ENCODE measurements around the gene FBXO4. TPM values are rescaled to one million over a fixed set of nuclear protein-coding genes. Genes with fewer than 3 reads are reported as not detected.

The FBXO4 gene
- total and polyA plus RNA-seq, 2 experiments from 2014 or later, result 12.1 to 15.9 TPM

GRCh38 chr5:41924526-41924871, 582 bp upstream of the FBXO4 start:
- Histone ChIP-seq H3K4me3 (peak overlapping the region; percentile 78), H3K4me1 (ENCODE audit: insufficient read depth) (peaks cover 23% of the 10 kb centered on the region), H3K79me2 (ENCODE audit: insufficient read depth) (0 out of 2 replicates have a peak, but pooled peaks cover 9% of the 10 kb centered on the region), H3K27ac (peak overlapping the region; percentile 82), H4K20me1 (ENCODE audit: insufficient read depth) (no peaks in the 10 kb centered on the region), H3K9me2 (ENCODE audit: insufficient read depth) (no peaks in the 10 kb centered on the region), H3K36me3 (ENCODE audit: low read depth) (peaks cover 10% of the 10 kb centered on the region; the same call in 1 of the 2 replicates), H3K9ac (peak overlapping the region; percentile 92), H3K27me3 (replicated peaks; ENCODE audit: insufficient read depth) (no peaks in the 10 kb centered on the region), H2AFZ (peak overlapping the region; percentile 98), H3K9me3 (ENCODE audit: low read depth) (no peaks in the 10 kb centered on the region), H3F3A (ENCODE audit: insufficient read depth) (peaks cover 31% of the 10 kb centered on the region), H3K4me2 (ENCODE audit: unreplicated experiment) (peak overlapping the region; percentile 82)
- DNase-seq, result no peak
- in situ Hi-C loops (cut with MboI), result no loop called here
- TF ChIP-seq EZH2 (IDR thresholded peaks at IDR 0.05; ENCODE audit: insufficient read depth, poor library complexity, severe bottlenecking) (no peak), EZH2phosphoT487 (IDR thresholded peaks at IDR 0.05; ENCODE audit: insufficient read depth, low read depth) (no peak)
- 4 to 12% methylated on average over 4 of the region's 4 CpGs for WGBS, 2 experiments (ENCODE audit: low coverage in 1 of 2, low lambda C conversion rate in 2 of 2, missing lambda C conversion rate in 2 of 2)

GRCh38 chr5:41925555-41925951, 472 bp downstream of the FBXO4 start:
- no peaks in the 10 kb centered on the region for H3K27me3 ChIP-seq (replicated peaks; ENCODE audit: insufficient read depth)
- H3K9me2 ChIP-seq (ENCODE audit: insufficient read depth), result no peaks in the 10 kb centered on the region
- peak overlapping the region; percentile 82 for H3K4me2 ChIP-seq (ENCODE audit: unreplicated experiment)
- no peaks in the 10 kb centered on the region for H4K20me1 ChIP-seq (ENCODE audit: insufficient read depth)
- peak overlapping the region; percentile 82 for H3K27ac ChIP-seq
- TF ChIP-seq EZH2phosphoT487 (IDR thresholded peaks at IDR 0.05; ENCODE audit: insufficient read depth, low read depth), result no peak
- TF ChIP-seq EZH2 (IDR thresholded peaks at IDR 0.05; ENCODE audit: insufficient read depth, poor library complexity, severe bottlenecking), result no peak
- H3K79me2 ChIP-seq (ENCODE audit: insufficient read depth), result 0 out of 2 replicates have a peak, but pooled peaks cover 9% of the 10 kb centered on the region
- 1% methylated on average over 14 to 18 of the region's 18 CpGs for WGBS, 2 experiments (ENCODE audit: low coverage in 1 of 2, low lambda C conversion rate in 2 of 2, missing lambda C conversion rate in 2 of 2)
- DNase-seq, result peak; percentile 68
- no peaks in the 10 kb centered on the region; the same call in 1 of the 2 replicates for H3K36me3 ChIP-seq (ENCODE audit: low read depth)
- H3K9me3 ChIP-seq (ENCODE audit: low read depth), result no peaks in the 10 kb centered on the region
- H3K9ac ChIP-seq, result peak overlapping the region; percentile 92
- in situ Hi-C loops (cut with MboI), result no loop called here
- peak overlapping the region; percentile 78 for H3K4me3 ChIP-seq
- H3K4me1 ChIP-seq (ENCODE audit: insufficient read depth), result peaks cover 23% of the 10 kb centered on the region
- peaks cover 31% of the 10 kb centered on the region for H3F3A ChIP-seq (ENCODE audit: insufficient read depth)
- H2AFZ ChIP-seq, result peak overlapping the region; percentile 98

- no peak overlapping the region for H2AFZ ChIP-seq
- peaks cover 9% of the 10 kb centered on the region for H3K4me1 ChIP-seq (ENCODE audit: insufficient read depth)
- H3K4me2 ChIP-seq (ENCODE audit: unreplicated experiment), result no peak overlapping the region
- H3K9me2 ChIP-seq (ENCODE audit: insufficient read depth), result no peaks in the 10 kb centered on the region
- no peak overlapping the region for H3K9ac ChIP-seq
- in situ Hi-C loops (cut with MboI), result no loop called here
- peaks cover 19% of the 10 kb centered on the region for H3F3A ChIP-seq (ENCODE audit: insufficient read depth)
- WGBS, 2 experiments (ENCODE audit: low coverage in 1 of 2, low lambda C conversion rate in 2 of 2, missing lambda C conversion rate in 2 of 2), result 92 to 97% methylated on average over 4 of the region's 4 CpGs
- H3K27ac ChIP-seq, result no peak overlapping the region
- H4K20me1 ChIP-seq (ENCODE audit: insufficient read depth), result no peaks in the 10 kb centered on the region
- H3K79me2 ChIP-seq (ENCODE audit: insufficient read depth), result 0 out of 2 replicates have a peak, but pooled peaks cover 4% of the 10 kb centered on the region
- no peak for TF ChIP-seq EZH2phosphoT487 (IDR thresholded peaks at IDR 0.05; ENCODE audit: insufficient read depth, low read depth)
- TF ChIP-seq EZH2 (IDR thresholded peaks at IDR 0.05; ENCODE audit: insufficient read depth, poor library complexity, severe bottlenecking), result no peak
- DNase-seq, result no peak
- no peaks in the 10 kb centered on the region for H3K9me3 ChIP-seq (ENCODE audit: low read depth)
- no peaks in the 10 kb centered on the region for H3K36me3 ChIP-seq (ENCODE audit: low read depth)
- H3K4me3 ChIP-seq, result no peak overlapping the region
- H3K27me3 ChIP-seq (replicated peaks; ENCODE audit: insufficient read depth), result no peaks in the 10 kb centered on the region
Measured at GRCh38 chr5:41927604-41928003, 2.5 kb downstream of the FBXO4 start.

GRCh38 chr5:41929035-41929434, 4.0 kb downstream of the FBXO4 start:
- H3K27me3 ChIP-seq (replicated peaks; ENCODE audit: insufficient read depth), result no peaks in the 10 kb centered on the region
- H3K4me2 ChIP-seq (ENCODE audit: unreplicated experiment), result no peak overlapping the region
- 0 out of 2 replicates have a peak, but pooled peaks cover 4% of the 10 kb centered on the region for H3K79me2 ChIP-seq (ENCODE audit: insufficient read depth)
- in situ Hi-C loops (cut with MboI), result no loop called here
- H3K27ac ChIP-seq, result no peak overlapping the region
- H3K4me1 ChIP-seq (ENCODE audit: insufficient read depth), result peaks cover 9% of the 10 kb centered on the region
- H3K9ac ChIP-seq, result no peak overlapping the region
- H3K9me2 ChIP-seq (ENCODE audit: insufficient read depth), result no peaks in the 10 kb centered on the region
- H3K9me3 ChIP-seq (ENCODE audit: low read depth), result no peaks in the 10 kb centered on the region
- H3K36me3 ChIP-seq (ENCODE audit: low read depth), result no peaks in the 10 kb centered on the region
- peaks cover 8% of the 10 kb centered on the region; the same call in 1 of the 2 replicates for H3F3A ChIP-seq (ENCODE audit: insufficient read depth)
- TF ChIP-seq EZH2 (IDR thresholded peaks at IDR 0.05; ENCODE audit: insufficient read depth, poor library complexity, severe bottlenecking), result no peak
- TF ChIP-seq EZH2phosphoT487 (IDR thresholded peaks at IDR 0.05; ENCODE audit: insufficient read depth, low read depth), result no peak
- no peak overlapping the region for H3K4me3 ChIP-seq
- no peaks in the 10 kb centered on the region for H4K20me1 ChIP-seq (ENCODE audit: insufficient read depth)
- no peak overlapping the region for H2AFZ ChIP-seq
- DNase-seq, result no peak

- H3K4me2 ChIP-seq (ENCODE audit: unreplicated experiment), result no peak overlapping the region
- no peaks in the 10 kb centered on the region for H3K4me1 ChIP-seq (ENCODE audit: insufficient read depth)
- 74 to 75% methylated on average over 2 of the region's 2 CpGs for WGBS, 2 experiments (ENCODE audit: low coverage in 1 of 2, low lambda C conversion rate in 2 of 2, missing lambda C conversion rate in 2 of 2)
- in situ Hi-C loops (cut with MboI), result no loop called here
- no peaks in the 10 kb centered on the region for H4K20me1 ChIP-seq (ENCODE audit: insufficient read depth)
- no peak overlapping the region for H3K4me3 ChIP-seq
- no peak overlapping the region for H3K9ac ChIP-seq
- no peak for DNase-seq
- H3K36me3 ChIP-seq (ENCODE audit: low read depth), result no peaks in the 10 kb centered on the region
- no peak overlapping the region for H2AFZ ChIP-seq
- no peak for TF ChIP-seq EZH2 (IDR thresholded peaks at IDR 0.05; ENCODE audit: insufficient read depth, poor library complexity, severe bottlenecking)
- no peak for TF ChIP-seq EZH2phosphoT487 (IDR thresholded peaks at IDR 0.05; ENCODE audit: insufficient read depth, low read depth)
- H3K9me3 ChIP-seq (ENCODE audit: low read depth), result no peaks in the 10 kb centered on the region
- H3K9me2 ChIP-seq (ENCODE audit: insufficient read depth), result no peaks in the 10 kb centered on the region
- no peaks in the 10 kb centered on the region for H3K79me2 ChIP-seq (ENCODE audit: insufficient read depth)
- H3K27me3 ChIP-seq (replicated peaks; ENCODE audit: insufficient read depth), result no peaks in the 10 kb centered on the region
- no peak overlapping the region for H3K27ac ChIP-seq
- H3F3A ChIP-seq (ENCODE audit: insufficient read depth), result no peaks in the 10 kb centered on the region
Measured at GRCh38 chr5:41932770-41933169, 7.7 kb downstream of the FBXO4 start.
